Pancreas (tissue), 10 donors: Measurements from ENCODE around the gene IL16. TPM values are rescaled to one million over a fixed set of nuclear protein-coding genes. Genes with fewer than 3 reads are reported as not detected.
"Not testable (repeated sequence)": the region's sequence is repeated elsewhere in the genome, so short reads cannot be mapped to it uniquely, and the experiment has no call there.

Experiments
- ATAC-seq, 4 donors: fragments of 200-7000 bp; cut with Tn5 transposase; one replicate each; pipeline versions ENCODE4 v1.8.0 to v1.9.1; 2020; ENCODE audit warnings: mild to moderate bottlenecking in 4 of 4, moderate library complexity in 4 of 4
- DNase-seq, 6 donors: peaks; one replicate each; pipeline ENCODE4 v3.0.0-alpha.2; 2020
- FAIRE-seq: peaks from 2 replicates; lab custom pipeline; 2012; peaks lifted over from hg19 to GRCh38; lab: Jason Lieb, UNC
- H3K27ac ChIP-seq, 4 donors: fragments of 200-600 bp; sonication (generic); 1 replicate in 3 of 4; 2 replicates in 1 of 4; pipeline versions ENCODE4 v1.5.0 to v1.8.0; 2020
- H3K27me3 ChIP-seq, 4 donors: fragments of 200-600 bp; one replicate each; pipeline ENCODE4 v1.8.0; 2021
- H3K36me3 ChIP-seq, 3 donors: fragments of 200-600 bp; sonication (generic) in 1 of 3; one replicate each; pipeline versions ENCODE4 v1.5.0 to v1.8.0; 2020 to 2021
- H3K4me1 ChIP-seq, 3 donors: fragments of 200-600 bp; one replicate each; pipeline ENCODE4 v1.8.0; 2021
- H3K4me3 ChIP-seq, 4 donors: fragments of 200-600 bp; sonication (generic) in 2 of 4; one replicate each; pipeline versions ENCODE4 v1.5.0 to v1.8.0; 2020 to 2021
- H3K9me3 ChIP-seq, 4 donors: fragments of 200-600 bp; one replicate each; pipeline ENCODE4 v1.8.0; 2021
- WGBS, 2 donors: extraction: QIAGEN DNeasy Blood & Tissue Kit; methylation state at CpG; one replicate each; pipeline ENCODE4 v1.1.7; 2013; 5-methylcytosine and 5-hydroxymethylcytosine counted together
- intact Hi-C, 3 donors: fragments of 100-400 bp; cut with DNase I; formaldehyde crosslinking; loops; one replicate each; pipeline versions ENCODE4 v1.11.1 to v1.14.2; 2022
- polyA plus RNA-seq, 2 donors: library from polyadenylated mRNA; stranded (reverse); fragments of 200-250 nt; gene quantifications; one replicate each; pipeline ENCODE4 v1.2.3, GENCODE V29; 2013
- total RNA-seq, 6 donors: library from RNA; stranded (reverse); fragmentation: NEBNext Ultra II Directional in 4 of 6; extraction: Animal tissue kit (Norgen Biotek cat#: 25700) in 4 of 6; gene quantifications; one replicate each; pipeline versions ENCODE4 v1.2.1 to v1.2.4, GENCODE V29; 2021 to 2023
- TF ChIP-seq, protein P1 (sequence below), 4 donors: fragments of 200-600 bp; sonication (generic) in 3 of 4; IDR thresholded peaks; one replicate each; pipeline versions ENCODE4 v1.5.0 to v1.8.0; 2021; ENCODE audit warnings: antibody characterized with exemption in 4 of 4
- donor health status: healthy with polysubstance abuse.
- donor health status: DM: no; HTN: no; CAD: no; lungs with moderate emphysema.
- donor health status: DM: no; HTN: no; CAD: no.
- donor health status: control.
- donor health status: control.
- donor health status: Bipolar disorder and iron deficiency.
- donor health status: DM: yes; HTN: yes; CAD: no.
- donor health status: DM: no; HTN: no; CAD: no.
- donor health status: DM: no; HTN: no; CAD: no.
- donor health status: DM: yes; HTN: yes; CAD: no.

IL16 gene
- total and polyA plus RNA-seq, 8 donors: 0.79 to 7.0 (median 2.4) TPM

DNA sequence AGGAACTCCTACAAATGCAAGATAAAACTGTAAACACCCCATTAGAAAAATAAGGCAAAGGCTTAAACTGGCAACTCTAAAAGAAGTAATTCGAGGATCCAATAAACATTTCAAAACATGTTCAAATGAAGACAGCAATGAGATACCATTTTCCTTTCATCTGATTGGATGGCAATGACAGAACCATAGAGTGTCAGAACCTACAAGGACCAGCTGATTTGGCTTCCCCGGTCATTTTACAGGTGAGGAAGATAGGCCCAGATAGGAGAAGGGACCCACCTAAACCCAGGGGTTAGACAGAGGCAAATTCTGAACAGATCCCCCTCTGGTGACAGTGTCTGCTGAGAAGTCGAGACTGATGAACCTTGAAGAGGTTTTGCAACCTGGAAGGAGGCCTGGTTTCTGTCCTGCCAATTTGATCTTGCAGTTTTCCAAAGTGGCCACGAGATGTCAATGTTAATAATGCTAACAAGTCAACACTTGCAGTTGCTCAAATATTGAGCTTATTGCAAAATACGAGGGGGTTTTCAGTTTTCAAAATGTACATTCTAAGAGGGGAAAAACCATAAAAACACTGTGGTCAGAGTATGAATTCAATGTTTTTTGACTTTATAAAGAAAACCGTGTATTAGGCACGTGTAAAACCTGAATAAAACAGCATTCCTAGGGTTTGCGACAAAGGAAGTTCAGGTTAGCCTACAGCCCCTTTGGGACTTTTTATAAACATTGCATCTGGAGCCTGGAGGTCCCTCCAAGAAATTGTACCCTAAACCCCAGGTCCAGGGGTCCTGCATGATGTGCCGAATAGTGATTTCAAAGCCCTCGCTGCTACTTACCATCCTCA lies 41.1 kb upstream of the IL16 start:
- WGBS, 2 donors: 39 to 41% methylated on average over 10 of the region's 10 CpGs
- DNase-seq (peak in 2 of 6 donors; percentile 11 to 50), ATAC-seq (peak; percentile 60 to 93 (median 84)), FAIRE-seq (no peak)
- H3K9me3 ChIP-seq: no peaks in the 10 kb centered on the region
- no peak overlapping the region for H3K27ac ChIP-seq
- no peaks in the 10 kb centered on the region for H3K4me1 ChIP-seq
- TF ChIP-seq, protein P1, sequence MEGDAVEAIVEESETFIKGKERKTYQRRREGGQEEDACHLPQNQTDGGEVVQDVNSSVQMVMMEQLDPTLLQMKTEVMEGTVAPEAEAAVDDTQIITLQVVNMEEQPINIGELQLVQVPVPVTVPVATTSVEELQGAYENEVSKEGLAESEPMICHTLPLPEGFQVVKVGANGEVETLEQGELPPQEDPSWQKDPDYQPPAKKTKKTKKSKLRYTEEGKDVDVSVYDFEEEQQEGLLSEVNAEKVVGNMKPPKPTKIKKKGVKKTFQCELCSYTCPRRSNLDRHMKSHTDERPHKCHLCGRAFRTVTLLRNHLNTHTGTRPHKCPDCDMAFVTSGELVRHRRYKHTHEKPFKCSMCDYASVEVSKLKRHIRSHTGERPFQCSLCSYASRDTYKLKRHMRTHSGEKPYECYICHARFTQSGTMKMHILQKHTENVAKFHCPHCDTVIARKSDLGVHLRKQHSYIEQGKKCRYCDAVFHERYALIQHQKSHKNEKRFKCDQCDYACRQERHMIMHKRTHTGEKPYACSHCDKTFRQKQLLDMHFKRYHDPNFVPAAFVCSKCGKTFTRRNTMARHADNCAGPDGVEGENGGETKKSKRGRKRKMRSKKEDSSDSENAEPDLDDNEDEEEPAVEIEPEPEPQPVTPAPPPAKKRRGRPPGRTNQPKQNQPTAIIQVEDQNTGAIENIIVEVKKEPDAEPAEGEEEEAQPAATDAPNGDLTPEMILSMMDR (IDR thresholded peaks at IDR 0.05): peak in 2 of 4 donors; percentile 33 to 39
- no peaks in the 10 kb centered on the region for H3K36me3 ChIP-seq
- H3K4me3 ChIP-seq: no peak overlapping the region
- intact Hi-C loops: no loop called here
- H3K27me3 ChIP-seq: no peaks in the 10 kb centered on the region

DNA sequence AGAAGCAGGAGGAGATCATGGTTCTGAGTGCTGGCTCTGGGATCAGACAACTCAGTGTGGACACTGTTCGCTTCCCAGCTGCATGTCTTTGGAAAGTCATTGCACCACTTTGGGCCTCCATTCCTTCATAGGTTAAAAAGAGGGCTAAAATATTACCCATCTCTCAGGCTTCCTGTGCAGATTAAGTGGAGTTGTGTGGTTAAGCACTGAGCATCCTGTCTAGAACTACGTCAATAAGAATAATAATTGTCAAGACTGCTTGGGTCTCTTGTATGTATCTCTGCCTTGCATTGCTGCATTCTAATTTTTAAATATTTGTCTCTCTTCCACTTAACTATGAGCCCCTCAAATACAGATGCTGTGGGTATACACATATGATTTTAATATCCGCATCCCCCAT lies 40.4 kb upstream of the IL16 start:
- intact Hi-C loops: no loop called here
- ATAC-seq (no peak), FAIRE-seq (no peak), DNase-seq (no peak)
- Histone ChIP-seq H3K9me3 (no peaks in the 10 kb centered on the region), H3K4me3 (no peak overlapping the region), H3K36me3 (no peaks in the 10 kb centered on the region), H3K27me3 (no peaks in the 10 kb centered on the region), H3K4me1 (no peaks in the 10 kb centered on the region), H3K27ac (no peak overlapping the region)
- WGBS, 2 donors: 94 to 96% methylated on average over 3 of the region's 3 CpGs
- TF ChIP-seq, protein P1 (IDR thresholded peaks at IDR 0.05): no peak

DNA sequence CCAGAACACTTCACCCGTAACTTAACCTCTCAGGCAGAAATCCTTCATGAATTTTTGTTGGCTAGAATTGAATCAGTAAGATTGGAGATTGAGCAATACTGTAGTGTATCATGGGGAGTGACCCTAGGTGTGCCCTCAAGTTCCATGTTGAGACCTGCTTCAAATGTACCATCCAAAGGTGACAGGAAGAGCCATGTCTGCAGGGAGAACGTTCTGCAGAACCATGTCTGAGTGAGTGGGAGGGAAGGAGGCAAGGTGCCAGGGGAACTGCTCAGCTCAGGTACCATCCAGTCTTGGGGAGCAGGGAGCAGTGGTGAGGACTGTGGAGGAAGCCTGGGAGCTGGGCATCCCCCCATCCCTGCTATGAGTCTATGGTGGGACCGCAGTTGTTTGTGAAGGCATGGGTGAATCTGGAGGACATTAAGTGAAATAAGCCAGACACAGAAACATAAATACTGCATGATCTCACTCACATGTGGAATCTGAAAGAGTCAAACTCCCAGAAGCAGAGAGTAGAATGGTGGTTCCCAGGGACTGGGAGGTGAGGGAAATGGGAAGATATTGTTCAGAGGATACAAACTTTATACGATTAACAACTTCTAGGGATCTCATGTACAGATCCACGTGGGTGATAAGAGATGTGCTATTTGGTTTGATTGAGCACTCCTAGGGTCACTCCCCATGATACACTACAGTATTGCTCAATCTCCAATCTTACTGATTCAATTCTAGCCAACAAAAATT lies 39.3 kb upstream of the IL16 start:
- TF ChIP-seq, protein P1 (IDR thresholded peaks at IDR 0.05): no peak

DNA sequence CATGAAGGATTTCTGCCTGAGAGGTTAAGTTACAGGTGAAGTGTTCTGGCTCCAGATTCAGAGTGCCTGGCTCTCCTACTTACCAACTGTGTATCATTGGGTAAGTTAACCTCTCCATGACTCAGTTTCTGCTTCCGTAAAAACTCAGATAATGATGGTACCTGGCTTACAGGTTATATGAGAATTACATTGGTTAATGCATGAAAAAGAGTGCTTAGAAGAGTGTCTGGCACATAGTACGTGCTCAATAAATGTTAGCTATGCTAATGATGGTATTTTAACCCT lies 38.8 kb upstream of the IL16 start:
- 88 to 89% methylated on average over 2 of the region's 2 CpGs for WGBS, 2 donors
- FAIRE-seq (no peak), ATAC-seq (no peak), DNase-seq (no peak)
- Histone ChIP-seq H3K27me3 (no peaks in the 10 kb centered on the region), H3K9me3 (no peaks in the 10 kb centered on the region), H3K27ac (no peak overlapping the region), H3K36me3 (no peaks in the 10 kb centered on the region), H3K4me1 (no peaks in the 10 kb centered on the region), H3K4me3 (no peak overlapping the region)
- intact Hi-C loops: no loop called here
- TF ChIP-seq, protein P1 (IDR thresholded peaks at IDR 0.05): no peak

More for the DNA sequence above, 39.3 kb upstream of the IL16 start:
- WGBS, 2 donors: 44 to 59% methylated on average over 5 of the region's 5 CpGs
- no peaks in the 10 kb centered on the region for H3K27me3 ChIP-seq
- H3K4me3 ChIP-seq: no peak overlapping the region
- FAIRE-seq (no peak), DNase-seq (no peak), ATAC-seq (peak in 1 of 4 donors; percentile 16)
- intact Hi-C loops: no loop called here
- H3K27ac ChIP-seq: no peak overlapping the region
- no peaks in the 10 kb centered on the region for H3K4me1 ChIP-seq
- H3K9me3 ChIP-seq: no peaks in the 10 kb centered on the region
- no peaks in the 10 kb centered on the region for H3K36me3 ChIP-seq

DNA sequence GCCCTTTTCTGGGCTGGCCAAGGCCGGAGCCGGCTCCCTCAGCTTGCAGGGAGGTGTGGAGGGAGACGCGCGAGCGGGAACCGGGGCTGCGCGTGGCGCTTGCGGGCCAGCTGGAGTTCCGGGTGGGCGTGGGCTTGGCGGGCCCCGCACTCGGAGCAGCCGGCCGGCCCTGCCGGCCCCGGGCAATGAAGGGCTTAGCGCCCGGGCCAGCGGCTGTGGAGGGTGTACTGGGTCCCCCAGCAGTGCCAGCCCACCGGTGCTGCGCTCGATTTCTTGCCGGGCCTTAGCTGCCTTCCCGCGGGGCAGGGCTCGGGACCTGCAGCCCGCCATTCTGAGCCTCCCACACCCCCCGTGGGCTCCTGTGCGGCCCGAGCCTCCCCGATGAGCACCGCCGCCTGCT lies 38.1 kb upstream of the IL16 start:
- peak in 1 of 6 donors; percentile 38 for DNase-seq
- H3K9me3 ChIP-seq, H3K27me3 ChIP-seq, H3K4me1 ChIP-seq, FAIRE-seq, H3K4me3 ChIP-seq, H3K27ac ChIP-seq, ATAC-seq, H3K36me3 ChIP-seq, intact Hi-C loops: not testable (repeated sequence)
- WGBS, 2 donors: 82 to 83% methylated on average over 25 to 36 of the region's 37 CpGs
